A549 (cell line): Measurements from ENCODE around the gene PPP4R2. TPM values are rescaled to one million over a fixed set of nuclear protein-coding genes. Genes with fewer than 3 reads are reported as not detected.

ENCODE experiments used
- ATAC-seq, 2 experiments: fragments of 200-7000 bp in 1 of 2; fragments of >200 bp in 1 of 2; cut with Nextera tagmentation in 1 of 2; cut with Tn5 transposase in 1 of 2; 3 replicates each; pipeline versions ENCODE4 v1.8.0 to v1.9.1; 2018 to 2020; ENCODE audit warnings: mild to moderate bottlenecking in 1 of 2, moderate library complexity in 1 of 2
- CTCF ChIA-PET: fragments of 300-600 bp; sonication (Branson Sonifier 250); formaldehyde crosslinking; extraction: SDS; loops from one replicate; lab custom pipeline; 2021; ENCODE audit warnings: antibody characterized with exemption, inconsistent platforms; lab: Yijun Ruan, JAX
- POLR2A ChIA-PET: fragments of 350-600 bp; formaldehyde crosslinking; extraction: SDS; loops from one replicate; lab custom pipeline; 2021; ENCODE audit warnings: antibody characterized with exemption, inconsistent platforms; lab: Yijun Ruan, JAX
- DNase-seq, 2 experiments: peaks; one replicate each; pipeline versions ENCODE4 v3.0.0 to v3.0.0-alpha.2; 2011 to 2016; ENCODE audit warnings: low read depth in 1 of 2, low spot score in 1 of 2
- FAIRE-seq: peaks from 2 replicates; lab custom pipeline; 2011; peaks lifted over from hg19 to GRCh38; lab: Jason Lieb, UNC
- H3K27ac ChIP-seq, 2 experiments: fragments of >200 bp; sonication (Bioruptor Twin); formaldehyde crosslinking; 3 replicates each; pipeline ENCODE4 v1.5.1; 2016 to 2017
- H3K4me1 ChIP-seq: fragments of >200 bp; sonication (Bioruptor Twin); formaldehyde crosslinking; 3 replicates; pipeline ENCODE4 v1.6.1; 2016
- H3K4me2 ChIP-seq: fragments of >200 bp; sonication (Bioruptor Twin); formaldehyde crosslinking; 3 replicates; pipeline ENCODE4 v1.6.1; 2016
- H3K4me3 ChIP-seq: fragments of >200 bp; sonication (Bioruptor Twin); formaldehyde crosslinking; 3 replicates; pipeline ENCODE4 v1.5.1; 2016
- H3K9me3 ChIP-seq: fragments of >200 bp; sonication (Bioruptor Twin); formaldehyde crosslinking; 3 replicates; pipeline ENCODE4 v1.6.1; 2016
- ATOH8 ChIP-seq: fragments of 250-450 bp; sonication (Bioruptor Pico); IDR thresholded peaks from 2 replicates; pipeline ENCODE4 v1.5.0; 2020; ENCODE audit warnings: low read depth, mild to moderate bottlenecking, moderate library complexity
- BCL3 ChIP-seq: fragments of >200 bp; sonication (Bioruptor Twin); formaldehyde crosslinking; IDR thresholded peaks from 3 replicates; pipeline ENCODE4 v1.6.1; 2016
- CBX8 ChIP-seq: fragments of 200-600 bp; sonication (generic); IDR thresholded peaks from 2 replicates; pipeline ENCODE4 v1.6.1; 2016
- CEBPB ChIP-seq, 2 experiments: fragments of >200 bp in 1 of 2; sonication (Bioruptor Twin) in 1 of 2; formaldehyde crosslinking in 1 of 2; IDR thresholded peaks; 2 replicates each; pipeline ENCODE4 v1.6.1; 2012 to 2016
- CHD2 ChIP-seq: fragments of 150-350 bp; IDR thresholded peaks from 2 replicates; pipeline ENCODE4 v1.6.1; 2014; ENCODE audit warnings: low read length; ENCODE audit not compliant: partially characterized antibody
- CHD4 ChIP-seq: fragments of 200-600 bp; sonication (generic); IDR thresholded peaks from 2 replicates; pipeline ENCODE4 v1.6.1; 2016; ENCODE audit warnings: antibody characterized with exemption, mild to moderate bottlenecking, borderline replicate concordance
- EHMT2 ChIP-seq: fragments of 200-600 bp; sonication (generic); IDR thresholded peaks from 2 replicates; pipeline ENCODE4 v1.6.1; 2016; ENCODE audit warnings: antibody characterized with exemption, low read depth, mild to moderate bottlenecking, moderate library complexity
- ESRRA ChIP-seq: fragments of 150-350 bp; IDR thresholded peaks from 2 replicates; pipeline ENCODE4 v1.6.1; 2014; ENCODE audit warnings: mild to moderate bottlenecking, low read length, borderline replicate concordance
- HES2 ChIP-seq: fragments of >200 bp; sonication (Bioruptor Twin); formaldehyde crosslinking; IDR thresholded peaks from 2 replicates; pipeline ENCODE4 v1.6.1; 2016
- HEYL ChIP-seq: fragments of 250-450 bp; sonication (Bioruptor Pico); IDR thresholded peaks from 2 replicates; pipeline ENCODE4 v1.8.0; 2021; ENCODE audit warnings: mild to moderate bottlenecking, moderate library complexity
- HOXA7 ChIP-seq: fragments of 250-450 bp; sonication (Bioruptor Pico); IDR thresholded peaks from 2 replicates; pipeline ENCODE4 v1.5.0; 2020; ENCODE audit warnings: mild to moderate bottlenecking, moderate library complexity
- JUNB ChIP-seq: fragments of >200 bp; sonication (Bioruptor Twin); formaldehyde crosslinking; IDR thresholded peaks from 2 replicates; pipeline ENCODE4 v1.6.1; 2016
- KDM1A ChIP-seq: fragments of 200-600 bp; sonication (generic); IDR thresholded peaks from 2 replicates; pipeline ENCODE4 v1.6.1; 2016; ENCODE audit warnings: low read depth, mild to moderate bottlenecking
- MYC ChIP-seq: IDR thresholded peaks from 2 replicates; pipeline ENCODE4 v1.6.1; 2012; ENCODE audit warnings: mild to moderate bottlenecking, inconsistent platforms, low read length, improper control_type of control experiment, borderline replicate concordance
- NPAS2 ChIP-seq: fragments of 250-450 bp; sonication (Bioruptor Pico); IDR thresholded peaks from 2 replicates; pipeline ENCODE4 v1.8.0; 2022; ENCODE audit warnings: mild to moderate bottlenecking, moderate library complexity, borderline replicate concordance
- PHF8 ChIP-seq: fragments of 200-600 bp; sonication (generic); IDR thresholded peaks from 2 replicates; pipeline ENCODE4 v1.6.1; 2016; ENCODE audit warnings: low read depth, mild to moderate bottlenecking, antibody characterized with exemption, moderate library complexity, borderline replicate concordance
- POLR2A ChIP-seq: IDR thresholded peaks from 2 replicates; pipeline ENCODE4 v1.6.1; 2012; ENCODE audit warnings: mild to moderate bottlenecking, low read length
- RARB ChIP-seq: fragments of 250-450 bp; sonication (Bioruptor Pico); IDR thresholded peaks from 2 replicates; pipeline ENCODE4 v1.8.0; 2021; ENCODE audit warnings: mild to moderate bottlenecking, moderate library complexity
- RFX5 ChIP-seq: fragments of 450-650 bp; IDR thresholded peaks from 2 replicates; pipeline ENCODE4 v1.7.1; 2014; ENCODE audit warnings: antibody characterized with exemption, mild to moderate bottlenecking, moderate library complexity
- RNF2 ChIP-seq: fragments of 200-600 bp; sonication (generic); IDR thresholded peaks from 2 replicates; pipeline ENCODE4 v1.6.1; 2016; ENCODE audit warnings: low read depth, mild to moderate bottlenecking, antibody characterized with exemption, moderate library complexity, borderline replicate concordance
- ZFP36 ChIP-seq: fragments of 450-650 bp; IDR thresholded peaks from 2 replicates; pipeline ENCODE4 v1.6.1; 2014; ENCODE audit warnings: borderline replicate concordance; ENCODE audit not compliant: partially characterized antibody
- ZNF302 ChIP-seq: fragments of 250-450 bp; sonication (Bioruptor Pico); IDR thresholded peaks from 2 replicates; pipeline ENCODE4 v1.9.0; 2021; ENCODE audit warnings: inconsistent platforms, mild to moderate bottlenecking, moderate library complexity
- WGBS: methylation state at CpG from one replicate; pipeline ENCODE4 v1.1.6; 2017; ENCODE audit errors: missing lambda C conversion rate; 5-methylcytosine and 5-hydroxymethylcytosine counted together
- polyA plus RNA-seq, 4 experiments: library from polyadenylated mRNA; depleted of rRNA in 3 of 4; stranded (reverse); fragments of >200 nt; fragmentation: RNase III in 1 of 4; extraction: RNeasy Plus Mini Kit Qiagen cat#74134 plus additional on column Dnase treatment in 1 of 4; gene quantifications; 2 replicates in 3 of 4; 3 replicates in 1 of 4; pipeline ENCODE4 v1.2.3, GENCODE V29; 2011 to 2017
- TF ChIP-seq, protein P1 (sequence below): IDR thresholded peaks from 2 replicates; pipeline ENCODE4 v1.6.1; 2012
- TF ChIP-seq, protein P2 (sequence below): fragments of 150-350 bp; IDR thresholded peaks from 2 replicates; pipeline ENCODE4 v1.6.1; 2014; ENCODE audit warnings: low read depth, mild to moderate bottlenecking, low read length

PPP4R2 gene
- polyA plus RNA-seq, 2 of the 4 experiments (the other 2 are of a cell fraction) = 39.3 to 68.4 TPM

DNA sequence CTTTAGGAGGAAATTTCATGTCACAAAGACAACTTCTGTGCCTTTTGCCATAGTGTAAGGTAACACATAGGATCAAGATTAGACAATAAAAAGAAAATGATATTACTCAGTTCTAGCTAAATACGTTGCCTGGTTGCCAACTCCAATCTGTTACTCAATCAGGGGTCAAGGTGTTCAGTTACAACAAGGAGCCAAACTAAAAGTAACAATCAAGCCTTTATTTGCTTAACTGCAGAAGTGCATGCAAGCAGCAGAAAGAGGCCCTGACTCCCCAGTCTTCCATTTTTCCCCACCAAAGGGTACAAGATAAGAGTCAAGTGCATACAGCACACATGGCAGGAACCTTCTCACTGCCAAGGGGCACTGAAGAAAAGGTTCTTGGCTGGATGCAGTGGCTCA lies 28.3 kb upstream of the PPP4R2 start:
- 93% methylated on average over 1 of the region's 1 CpG for WGBS
- POLR2A ChIA-PET = no interaction called here
- H3K4me1 ChIP-seq = peaks cover 5% of the 10 kb centered on the region; the same call in 1 of the 3 replicates
- no peak for ATAC-seq
- H3K4me3 ChIP-seq = no peak overlapping the region
- CTCF ChIA-PET = no interaction called here
- no peaks in the 10 kb centered on the region for H3K9me3 ChIP-seq
- TF ChIP-seq ZNF302 (CRISPR knock-in tag) (no peak), POLR2A (no peak), JUNB (no peak), HEYL (no peak), CEBPB (IDR thresholded peaks at IDR 0.05) (no peak), HOXA7 (CRISPR knock-in tag) (no peak), PHF8 (no peak)
- TF ChIP-seq, protein P1, sequence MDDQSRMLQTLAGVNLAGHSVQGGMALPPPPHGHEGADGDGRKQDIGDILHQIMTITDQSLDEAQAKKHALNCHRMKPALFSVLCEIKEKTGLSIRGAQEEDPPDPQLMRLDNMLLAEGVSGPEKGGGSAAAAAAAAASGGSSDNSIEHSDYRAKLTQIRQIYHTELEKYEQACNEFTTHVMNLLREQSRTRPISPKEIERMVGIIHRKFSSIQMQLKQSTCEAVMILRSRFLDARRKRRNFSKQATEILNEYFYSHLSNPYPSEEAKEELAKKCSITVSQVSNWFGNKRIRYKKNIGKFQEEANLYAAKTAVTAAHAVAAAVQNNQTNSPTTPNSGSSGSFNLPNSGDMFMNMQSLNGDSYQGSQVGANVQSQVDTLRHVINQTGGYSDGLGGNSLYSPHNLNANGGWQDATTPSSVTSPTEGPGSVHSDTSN = no peak
- no peak for FAIRE-seq
- no peak overlapping the region for H3K4me2 ChIP-seq
- no peak for DNase-seq
- H3K27ac ChIP-seq = no peak overlapping the region

DNA sequence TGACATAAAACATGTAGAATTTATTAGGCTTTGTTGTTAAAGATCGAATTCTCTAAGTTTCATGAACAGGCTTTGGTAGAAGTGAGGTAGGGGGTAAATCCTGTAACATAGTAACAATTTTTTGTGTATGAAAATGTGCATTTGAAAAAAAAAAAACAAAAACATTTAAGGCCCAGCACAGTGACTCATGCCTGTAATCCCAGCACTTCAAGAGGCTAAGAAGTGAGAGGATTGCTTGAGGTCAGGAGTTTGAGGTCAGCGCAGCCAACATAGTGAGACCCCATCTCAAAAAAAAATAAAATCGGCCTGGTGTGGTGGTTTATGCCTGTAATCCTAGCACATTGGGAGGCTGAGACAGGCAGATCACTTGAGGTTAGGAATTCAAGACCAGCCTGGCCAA lies 26.8 kb upstream of the PPP4R2 start:
- CTCF ChIA-PET = no interaction called here
- ATAC-seq (no peak), FAIRE-seq (no peak), DNase-seq (no peak)
- Histone ChIP-seq H3K4me3 (no peak overlapping the region), H3K4me2 (no peak overlapping the region), H3K27ac (no peak overlapping the region), H3K9me3 (no peaks in the 10 kb centered on the region), H3K4me1 (peaks cover 5% of the 10 kb centered on the region; the same call in 1 of the 3 replicates)
- WGBS = 82% methylated on average over 3 of the region's 3 CpGs
- POLR2A ChIA-PET = no interaction called here
- TF ChIP-seq CHD4 = no peak

- ChIA-PET POLR2A (no interaction called here), CTCF (no interaction called here)
- ATAC-seq (no peak), DNase-seq (no peak), FAIRE-seq (no peak)
- TF ChIP-seq, protein P2, sequence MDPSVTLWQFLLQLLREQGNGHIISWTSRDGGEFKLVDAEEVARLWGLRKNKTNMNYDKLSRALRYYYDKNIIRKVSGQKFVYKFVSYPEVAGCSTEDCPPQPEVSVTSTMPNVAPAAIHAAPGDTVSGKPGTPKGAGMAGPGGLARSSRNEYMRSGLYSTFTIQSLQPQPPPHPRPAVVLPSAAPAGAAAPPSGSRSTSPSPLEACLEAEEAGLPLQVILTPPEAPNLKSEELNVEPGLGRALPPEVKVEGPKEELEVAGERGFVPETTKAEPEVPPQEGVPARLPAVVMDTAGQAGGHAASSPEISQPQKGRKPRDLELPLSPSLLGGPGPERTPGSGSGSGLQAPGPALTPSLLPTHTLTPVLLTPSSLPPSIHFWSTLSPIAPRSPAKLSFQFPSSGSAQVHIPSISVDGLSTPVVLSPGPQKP = no peak
- TF ChIP-seq MYC = no peak
- TF ChIP-seq ZFP36 = no peak
- no peak for TF ChIP-seq CEBPB (IDR thresholded peaks at IDR 0.05)
- TF ChIP-seq ESRRA = no peak
- no peak for TF ChIP-seq KDM1A
- TF ChIP-seq EHMT2 = no peak
- TF ChIP-seq RARB (CRISPR knock-in tag) = no peak
- no peak for TF ChIP-seq RNF2
- TF ChIP-seq NPAS2 (CRISPR knock-in tag) = no peak
- TF ChIP-seq POLR2A = no peak
- TF ChIP-seq HES2 = no peak
- no peak for TF ChIP-seq BCL3
- no peak for TF ChIP-seq JUNB
- no peak for TF ChIP-seq RFX5
- no peak for TF ChIP-seq CHD2
- no peak for TF ChIP-seq CBX8
- TF ChIP-seq ATOH8 = no peak
- Histone ChIP-seq H3K4me2 (no peak overlapping the region), H3K4me1 (peaks cover 5% of the 10 kb centered on the region; the same call in 1 of the 3 replicates), H3K4me3 (no peak overlapping the region), H3K27ac (no peak overlapping the region), H3K9me3 (no peaks in the 10 kb centered on the region)
- whole genome bisulfite sequencing = 58% methylated on average over 2 of the region's 2 CpGs
Measured at GRCh38 chr3:72970942-72971341, 25.7 kb upstream of the PPP4R2 start.
